Upper lobe of right lung (tissue), 1 donor: Measurements from ENCODE around the gene RACK1. TPM values are rescaled to one million over a fixed set of nuclear protein-coding genes. Genes with fewer than 3 reads are reported as not detected.
A peak's percentile ranks its signal among the peaks of the same experiment; 100 is the strongest.

Experiments used
- ATAC-seq: fragments of 200-7000 bp; cut with Tn5 transposase; one replicate; pipeline ENCODE4 v1.9.1; 2020; ENCODE audit warnings: mild to moderate bottlenecking, moderate library complexity
- DNase-seq: peaks from one replicate; pipeline ENCODE4 v3.0.0-alpha.2; 2020
- H3K27ac ChIP-seq: fragments of 200-600 bp; one replicate; pipeline ENCODE4 v1.8.0; 2022
- H3K27me3 ChIP-seq: fragments of 200-600 bp; one replicate; pipeline ENCODE4 v1.8.0; 2022; ENCODE audit warnings: mild to moderate bottlenecking
- H3K36me3 ChIP-seq: fragments of 200-600 bp; one replicate; pipeline ENCODE4 v1.8.0; 2022
- H3K4me1 ChIP-seq: fragments of 200-600 bp; one replicate; pipeline ENCODE4 v1.8.0; 2022
- H3K4me3 ChIP-seq: fragments of 200-600 bp; one replicate; pipeline ENCODE4 v1.8.0; 2022; ENCODE audit warnings: mild to moderate bottlenecking
- H3K9me3 ChIP-seq: fragments of 200-600 bp; one replicate; pipeline ENCODE4 v1.8.0; 2022
- CTCF ChIP-seq: fragments of 200-600 bp; IDR thresholded peaks from one replicate; pipeline ENCODE4 v1.8.0; 2022; ENCODE audit warnings: antibody characterized with exemption
- intact Hi-C: fragments of 100-400 bp; cut with DNase I; formaldehyde crosslinking; loops from one replicate; pipeline ENCODE4 v1.11.0; 2022
- total RNA-seq: library from RNA; stranded (reverse); fragmentation: NEBNext Ultra II Directional; extraction: Animal tissue kit (Norgen Biotek cat#: 25700); gene quantifications from one replicate; pipeline ENCODE4 v1.2.1, GENCODE V29; 2021
- donor health status: DM: no; HTN: yes; CAD: no; lungs with severe emphysema.

The RACK1 gene
- total RNA-seq, 1 donor from 2014 or later: 1,155 TPM

- peaks cover 12% of the 10 kb centered on the region for H3K4me1 ChIP-seq
- H3K27me3 ChIP-seq: no peaks in the 10 kb centered on the region
- ATAC-seq: peak; percentile 89
- peak within 1 kb of the TSS; percentile 97 for H3K27ac ChIP-seq
- H3K4me3 ChIP-seq: peak within 1 kb of the TSS; percentile 96
- no peaks in the 10 kb centered on the region for H3K36me3 ChIP-seq
- no peaks in the 10 kb centered on the region for H3K9me3 ChIP-seq
- DNase-seq: peak; percentile 100
- intact Hi-C loops: no loop called here
- TF ChIP-seq CTCF: no peak
Measured at GRCh38 chr5:181223058-181223728, 20.5 kb downstream of the RACK1 start, which contains the start of gene TRIM41. Gene TRIM41, plus strand, starts transcription at chr5:181223281. Its CDS starts 719 bp downstream, at chr5:181224000.

- peaks cover 12% of the 10 kb centered on the region for H3K4me1 ChIP-seq
- no peaks in the 10 kb centered on the region for H3K9me3 ChIP-seq
- DNase-seq: no peak
- peak overlapping the region; percentile 97 for H3K27ac ChIP-seq
- peak; percentile 1 for ATAC-seq
- no peaks in the 10 kb centered on the region for H3K27me3 ChIP-seq
- no peak for TF ChIP-seq CTCF
- no peaks in the 10 kb centered on the region for H3K36me3 ChIP-seq
- intact Hi-C loops: no loop called here
- peak overlapping the region; percentile 96 for H3K4me3 ChIP-seq
Measured at GRCh38 chr5:181222630-181223057, 21.1 kb downstream of the RACK1 start.

GRCh38 chr5:181221792-181222629, 21.7 kb downstream of the RACK1 start:
- TF ChIP-seq CTCF: no peak
- Histone ChIP-seq H3K36me3 (no peaks in the 10 kb centered on the region), H3K27me3 (no peaks in the 10 kb centered on the region), H3K4me3 (peak overlapping the region; percentile 96), H3K4me1 (peaks cover 12% of the 10 kb centered on the region), H3K9me3 (no peaks in the 10 kb centered on the region), H3K27ac (peak overlapping the region; percentile 97)
- peak; percentile 62 for ATAC-seq
- intact Hi-C loops: no loop called here
- peak; percentile 94 for DNase-seq

- no peak overlapping the region for H3K27ac ChIP-seq
- TF ChIP-seq CTCF: no peak
- peak overlapping the region; percentile 96 for H3K4me3 ChIP-seq
- no peaks in the 10 kb centered on the region for H3K27me3 ChIP-seq
- ATAC-seq (no peak), DNase-seq (no peak)
- intact Hi-C loops: no loop called here
- H3K9me3 ChIP-seq: no peaks in the 10 kb centered on the region
- no peaks in the 10 kb centered on the region for H3K36me3 ChIP-seq
- peaks cover 16% of the 10 kb centered on the region for H3K4me1 ChIP-seq
Measured at GRCh38 chr5:181221105-181221791, 22.5 kb downstream of the RACK1 start.

- intact Hi-C loops: no loop called here
- no peak for ATAC-seq
- no peak for TF ChIP-seq CTCF
- no peak overlapping the region for H3K27ac ChIP-seq
- no peak overlapping the region for H3K4me3 ChIP-seq
- no peaks in the 10 kb centered on the region for H3K27me3 ChIP-seq
- no peak for DNase-seq
- peaks cover 16% of the 10 kb centered on the region for H3K4me1 ChIP-seq
- H3K36me3 ChIP-seq: no peaks in the 10 kb centered on the region
- no peaks in the 10 kb centered on the region for H3K9me3 ChIP-seq
Measured at GRCh38 chr5:181220178-181220515, 23.6 kb downstream of the RACK1 start.
